ENCODE measurements around the gene NFATC4.
"Not testable (repeated sequence)": the region's sequence is repeated elsewhere in the genome, so short reads cannot be mapped to it uniquely, and the experiment has no call there.

The NFATC4 gene

DNA sequence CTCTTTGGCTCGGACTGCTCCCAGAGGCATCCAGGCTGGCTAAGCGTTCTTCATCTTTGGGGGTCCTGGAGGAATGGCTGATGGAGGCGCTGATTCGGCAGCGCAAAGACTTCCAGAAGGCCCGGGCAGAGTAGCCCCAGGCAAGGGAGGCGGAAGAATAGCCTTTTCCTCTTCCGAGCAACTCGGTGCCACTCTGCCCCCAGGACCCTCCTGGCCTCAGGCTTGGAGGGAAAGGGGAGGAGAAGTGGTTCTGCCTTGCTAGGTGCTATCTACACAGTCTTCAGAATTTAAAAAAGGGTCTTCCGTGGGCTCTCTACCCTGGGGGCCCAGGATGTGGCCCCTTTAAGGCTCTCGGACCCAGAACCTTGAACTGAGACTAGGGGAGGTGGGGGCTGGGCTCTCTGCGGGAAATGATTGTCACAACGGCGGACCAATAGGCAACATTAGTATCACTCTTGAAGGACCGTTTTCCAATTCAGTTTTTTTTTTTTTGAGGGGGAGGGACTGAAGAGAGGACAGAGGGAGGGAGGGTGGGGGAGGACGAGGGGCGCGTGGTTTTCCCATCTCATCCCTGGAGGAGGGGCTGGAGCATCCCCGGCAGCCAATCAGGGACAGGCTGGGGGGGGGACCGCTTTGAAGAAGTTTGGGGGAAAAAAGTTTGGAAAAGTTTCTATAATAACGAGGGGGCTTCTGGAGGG, at the start of gene NFATC4:
Gene NFATC4, plus strand, starts transcription at position 671 of the 698 bp plus-strand sequence. CDS start 157 bp downstream, outside the sequence.
- DNase-seq = no peak

DNA sequence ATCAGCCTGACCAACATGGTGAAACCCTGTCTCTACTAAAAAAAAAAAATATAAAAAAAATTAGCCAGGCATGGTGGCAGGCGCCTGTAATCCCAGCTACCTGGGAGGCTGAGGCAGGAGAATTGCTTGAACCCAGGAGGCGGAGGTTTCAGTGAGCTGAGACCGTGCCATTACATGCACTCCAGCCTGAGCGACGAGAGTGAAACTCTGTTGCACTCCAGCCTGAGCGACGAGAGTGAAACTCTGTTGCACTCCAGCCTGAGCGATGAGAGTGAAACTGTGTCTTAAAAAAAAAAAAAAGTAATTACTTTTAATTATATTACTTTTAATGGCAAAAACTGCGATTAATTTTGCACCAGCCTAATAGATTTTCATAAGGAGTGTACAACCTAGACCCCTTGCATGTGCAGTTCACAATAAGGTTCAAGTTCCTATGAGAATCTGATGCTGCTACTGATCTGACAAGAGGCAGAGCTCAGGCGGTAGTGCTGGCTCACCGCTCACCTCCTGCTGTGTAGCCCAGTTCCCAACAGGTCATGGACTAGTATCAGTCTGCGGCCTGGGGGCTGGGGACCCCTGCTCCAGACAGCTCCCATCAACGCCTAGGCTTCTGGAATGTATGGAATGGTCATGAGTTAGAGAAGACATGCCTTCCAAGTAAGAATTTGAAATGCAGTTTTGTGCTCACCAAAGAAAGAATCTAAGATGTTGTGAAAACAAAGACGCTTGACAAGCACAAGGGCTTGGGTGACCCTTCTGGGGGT, 46.6 kb upstream of the NFATC4 start:
- no peak for DNase-seq

DNA sequence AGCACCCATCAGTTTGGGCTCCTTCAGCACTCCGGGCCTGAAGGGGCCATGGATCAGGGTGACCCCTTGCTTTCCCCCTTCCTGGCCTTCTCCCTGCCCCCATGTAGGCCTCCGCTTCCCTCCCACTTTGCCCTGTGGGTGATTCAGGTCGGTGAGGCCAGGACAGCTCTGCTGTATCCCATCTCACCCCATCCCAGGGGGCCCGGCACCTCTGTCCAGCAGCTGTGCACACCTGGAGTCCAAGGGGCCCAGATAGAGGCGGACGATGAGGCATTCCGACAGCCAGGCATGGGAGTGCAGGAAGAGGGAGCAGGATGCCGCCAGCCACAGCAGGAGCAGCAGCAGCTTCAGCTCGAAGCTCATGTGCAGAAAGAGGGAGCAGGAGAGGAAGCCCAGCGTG, 45.3 kb upstream of the NFATC4 start:
- DNase-seq = no peak

DNA sequence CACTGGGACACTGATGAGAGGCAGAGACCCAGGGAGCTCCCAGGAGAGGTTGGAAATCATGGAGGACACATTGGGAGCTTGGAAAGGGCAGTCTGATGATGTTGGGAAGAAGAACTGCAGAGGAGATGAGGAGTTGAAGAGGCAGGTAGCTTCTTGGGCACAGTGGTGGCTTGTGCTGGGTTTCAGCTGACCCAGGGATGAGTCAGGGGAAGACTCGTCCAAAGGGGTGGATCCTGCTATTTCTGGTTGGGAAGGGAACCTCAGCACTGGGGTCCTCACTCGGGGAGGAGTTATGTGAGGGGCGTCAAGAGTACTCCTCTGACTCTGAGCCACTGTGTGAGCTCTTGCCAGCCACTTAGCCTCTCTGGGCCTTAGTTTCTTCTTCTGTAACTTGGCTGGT, 44.6 kb upstream of the NFATC4 start:
- no peak for DNase-seq

DNA sequence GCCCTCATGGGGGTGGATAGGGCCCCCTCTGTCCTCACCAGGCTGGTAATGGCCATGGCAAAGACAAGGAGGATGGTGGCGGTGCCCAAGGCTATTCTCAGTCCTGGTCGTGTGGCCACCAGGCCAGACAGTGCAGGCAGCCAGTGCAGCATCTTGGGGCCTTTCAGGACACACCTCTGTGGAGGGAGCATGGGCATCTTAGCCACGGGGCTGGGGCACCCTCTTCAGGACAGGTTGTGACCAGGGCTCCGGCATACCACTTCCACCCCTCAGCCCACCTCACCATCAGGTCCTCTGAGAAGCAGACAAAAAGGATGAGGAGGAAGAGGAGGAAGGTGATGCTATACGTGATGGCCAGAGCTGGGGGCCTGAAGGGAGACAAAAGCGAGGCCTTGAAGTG, 44.0 kb upstream of the NFATC4 start:
- no peak for DNase-seq

DNA sequence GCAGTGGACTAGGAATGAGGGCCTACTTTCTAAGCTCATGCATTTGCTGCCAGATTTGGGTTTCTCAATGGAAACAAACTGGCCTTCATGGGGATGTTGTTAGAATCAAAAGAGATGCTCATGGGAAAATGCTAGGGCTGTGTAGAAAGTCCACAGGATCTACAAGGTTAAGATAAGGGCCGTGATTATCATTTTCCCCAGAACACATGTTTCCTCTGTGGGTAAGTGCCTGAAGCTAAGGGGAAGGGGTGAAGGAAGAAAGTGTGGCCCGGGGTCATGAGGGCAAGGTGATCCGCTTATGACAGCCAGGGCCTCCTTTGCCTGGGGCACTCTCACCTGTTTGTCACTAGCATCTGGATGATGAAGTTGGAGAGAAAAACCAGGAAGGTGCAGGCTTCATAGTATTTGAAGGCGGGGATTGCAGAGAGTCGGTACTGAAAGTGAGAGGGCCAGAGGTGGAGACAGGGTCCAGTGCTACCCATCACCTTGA, 42.9 kb upstream of the NFATC4 start:
- DNase-seq = no peak

DNA sequence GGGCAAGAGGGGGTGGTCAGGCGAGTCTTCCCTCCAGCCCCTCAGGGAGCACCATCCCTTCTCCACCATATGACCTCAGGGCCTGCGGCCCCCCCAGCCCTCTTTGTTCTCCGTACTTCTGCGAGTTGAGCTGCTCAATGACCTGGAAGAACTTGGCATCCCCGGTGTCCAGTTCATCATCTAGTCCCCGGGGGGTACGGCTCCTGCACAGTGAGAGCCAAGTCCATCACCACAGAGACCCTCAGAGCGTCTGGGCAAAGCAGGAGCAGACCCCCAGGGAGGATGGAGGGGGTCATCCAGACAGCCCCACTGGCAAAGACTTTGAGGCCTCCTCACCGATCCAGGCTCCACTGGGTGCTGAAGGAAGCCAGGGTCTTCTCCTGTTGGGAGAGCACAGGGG, 42.0 kb upstream of the NFATC4 start:
- DNase-seq = no peak

DNA sequence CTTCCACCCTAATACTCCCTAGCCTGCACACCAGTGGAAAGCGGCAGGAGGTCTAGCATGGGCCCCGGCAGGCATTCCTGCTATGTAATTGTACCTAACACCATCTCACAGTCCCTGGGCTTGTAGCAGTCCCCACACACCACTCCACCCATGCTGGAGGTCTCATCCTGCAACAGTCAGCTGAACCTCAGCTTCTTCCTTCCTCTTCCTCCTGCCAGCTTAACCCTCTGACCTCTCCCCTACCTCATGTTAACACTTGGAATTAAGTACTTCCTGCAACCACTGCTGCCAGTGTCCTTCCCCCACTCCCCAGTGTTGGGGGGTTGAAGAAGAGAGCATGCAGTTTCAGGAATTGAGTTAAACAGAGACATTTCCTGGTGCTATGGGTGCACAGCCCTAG, 40.7 kb upstream of the NFATC4 start:
- no peak for DNase-seq

DNA sequence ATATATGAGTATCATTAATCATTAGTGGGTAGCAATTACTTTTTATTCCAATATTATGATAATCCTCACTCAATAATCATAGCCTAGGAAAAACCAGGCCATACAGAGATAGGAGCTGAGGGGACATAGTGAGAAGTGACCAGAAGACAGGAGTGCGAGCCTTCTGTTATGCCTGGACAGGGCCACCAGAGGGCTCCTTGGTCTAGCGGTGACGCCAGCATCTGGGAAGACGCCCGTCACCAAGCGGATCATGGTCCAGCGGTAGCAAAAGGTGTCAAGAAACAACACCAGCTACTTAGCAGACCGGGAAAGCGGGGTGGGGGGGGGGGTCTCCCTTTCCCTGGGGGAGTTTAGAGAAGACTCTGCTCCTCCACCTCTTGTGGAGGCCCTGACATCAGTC, 40.1 kb upstream of the NFATC4 start:
- DNase-seq = not testable (repeated sequence)

DNA sequence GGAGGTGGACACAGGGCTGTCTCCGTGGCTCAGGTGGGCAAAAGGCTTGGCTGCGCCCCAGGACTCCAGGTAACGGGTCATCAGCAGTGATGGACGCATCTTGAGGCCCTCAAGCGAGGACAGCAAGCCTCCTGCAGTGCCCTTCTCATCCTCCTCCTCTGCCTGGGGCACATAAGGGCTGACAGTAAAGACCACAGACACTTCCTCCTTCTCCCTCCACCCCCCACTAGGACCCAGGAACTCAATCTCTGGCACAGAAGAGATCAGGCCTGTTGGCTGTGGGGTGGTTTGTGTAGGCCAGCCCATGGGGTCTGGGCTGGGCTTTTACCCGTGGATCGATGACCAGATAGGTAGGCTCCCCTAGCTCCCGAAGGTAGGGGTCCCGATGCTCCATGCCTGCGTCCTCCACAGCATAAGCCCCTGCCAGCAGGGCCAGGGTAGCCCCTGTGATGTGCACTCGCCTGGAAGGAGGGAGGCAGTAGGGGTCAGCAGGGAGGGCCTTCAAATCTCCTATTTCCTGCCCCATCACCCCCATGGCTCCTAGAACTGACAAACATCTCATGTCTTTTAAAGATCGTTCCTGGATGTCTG, 38.8 kb upstream of the NFATC4 start:
- no peak for DNase-seq

DNA sequence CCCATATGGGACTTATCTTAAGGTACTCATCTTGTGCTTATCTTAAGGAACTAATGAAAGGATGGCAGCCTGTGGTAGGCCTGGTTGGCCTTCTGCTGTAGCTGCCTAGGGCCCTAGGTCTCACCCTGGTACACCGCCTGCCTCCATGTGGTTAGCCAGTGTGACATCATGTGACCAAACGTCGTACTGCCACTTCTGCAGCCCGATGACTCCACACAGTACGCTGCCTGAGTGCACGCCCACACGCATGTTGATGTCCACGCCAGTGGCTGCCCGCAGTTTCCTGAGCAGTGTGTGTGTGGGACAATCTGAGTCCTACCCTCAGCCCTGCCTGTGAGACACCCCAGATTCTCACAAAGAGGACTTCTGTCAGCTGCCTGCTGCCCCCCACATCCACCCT, 38.2 kb upstream of the NFATC4 start:
- peak; percentile 67 for DNase-seq

DNA sequence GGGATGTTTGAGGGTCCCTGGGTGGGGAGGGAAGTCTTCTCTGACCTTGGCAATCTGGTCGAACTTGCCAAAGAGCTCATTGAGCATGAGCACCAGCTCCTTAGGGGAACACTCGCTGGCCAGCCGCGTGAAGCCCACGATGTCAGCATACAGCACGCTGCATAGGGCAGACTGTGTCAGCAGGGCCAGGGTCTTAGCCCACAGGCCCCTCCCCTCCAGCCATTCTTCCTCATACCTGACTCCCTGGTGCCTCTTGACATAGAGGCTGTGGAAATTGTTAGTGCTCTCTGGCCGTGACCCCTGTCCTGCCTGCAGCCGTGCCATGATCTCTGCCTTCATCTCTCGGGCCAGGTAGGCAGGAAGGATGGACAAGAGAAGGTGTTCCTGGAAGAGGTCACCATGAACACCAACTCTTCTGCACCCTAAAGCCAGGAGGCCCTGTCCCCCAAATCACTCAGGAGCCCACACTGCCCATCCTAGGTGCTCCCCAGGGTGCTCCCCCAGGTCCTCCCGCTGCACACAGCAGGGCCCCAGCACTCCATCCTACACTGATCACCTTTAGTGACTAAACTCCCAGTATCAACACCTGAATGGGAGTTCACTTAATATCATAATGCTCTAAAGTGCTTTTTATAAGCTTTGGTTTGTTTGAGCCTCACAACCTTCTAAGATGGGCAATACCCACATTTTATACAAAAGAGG, 36.9 kb upstream of the NFATC4 start:
- DNase-seq = no peak

DNA sequence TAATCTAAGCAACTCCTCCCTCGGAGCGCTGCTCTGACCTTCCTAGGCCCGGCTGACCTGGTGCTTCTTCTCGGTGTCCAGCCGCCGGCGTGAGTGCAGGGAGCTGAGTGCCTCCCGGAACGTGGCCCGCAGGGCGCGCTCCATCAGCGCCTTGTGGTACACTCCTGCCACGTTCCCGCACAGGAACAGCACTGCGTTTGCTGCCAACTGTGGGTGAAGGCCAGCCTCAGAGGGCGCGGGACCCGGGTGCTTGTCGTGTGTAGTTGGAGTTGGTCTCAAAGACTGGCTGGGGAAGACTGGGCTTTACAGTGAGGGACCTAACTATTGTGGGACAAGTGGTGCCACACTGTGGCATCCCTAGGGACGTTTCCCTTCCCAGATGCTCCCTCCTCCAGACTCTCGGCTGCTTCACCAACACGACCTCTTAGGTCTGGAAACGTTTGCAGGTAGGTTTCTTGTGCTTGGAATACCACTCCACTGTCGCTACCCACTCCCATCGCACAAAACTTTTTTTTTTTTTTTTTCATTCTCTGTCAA, 36.2 kb upstream of the NFATC4 start:
- no peak for DNase-seq

DNA sequence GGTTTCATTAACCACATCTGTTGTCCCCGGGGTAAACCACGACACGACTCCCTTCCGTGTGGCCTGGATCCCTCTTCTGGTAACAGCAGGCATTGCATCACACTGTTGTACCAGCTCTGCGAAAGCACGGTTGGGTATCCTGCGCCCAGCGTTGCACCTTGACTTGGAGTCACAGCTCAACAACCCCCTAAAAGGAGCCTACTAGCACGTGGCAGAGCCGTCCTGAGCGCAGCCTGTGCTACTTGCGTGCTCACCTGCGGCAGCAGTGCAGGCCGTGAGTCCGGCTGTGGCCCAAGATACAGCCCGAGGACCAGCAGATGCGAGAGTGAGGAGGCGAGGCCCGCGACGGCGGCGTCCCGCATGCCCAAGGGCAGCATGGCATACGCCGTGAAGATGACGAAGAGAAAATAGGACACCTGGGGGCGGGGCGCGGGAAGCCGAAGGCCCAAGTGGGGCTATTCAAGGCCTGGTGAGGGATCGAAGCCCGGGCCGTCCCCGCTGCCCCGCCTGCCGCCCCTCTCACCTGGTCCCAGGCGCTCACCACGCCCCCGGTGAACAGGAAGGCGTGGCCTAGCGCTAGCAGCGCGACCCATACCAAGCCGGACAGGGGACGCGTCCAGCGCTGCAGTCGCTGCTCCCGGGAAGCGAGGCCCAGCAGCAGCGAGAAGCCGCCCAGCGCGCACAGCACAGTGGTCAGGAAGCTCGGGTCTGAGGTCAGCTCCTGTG, 35.6 kb upstream of the NFATC4 start:
- DNase-seq = peak; percentile 82

DNA sequence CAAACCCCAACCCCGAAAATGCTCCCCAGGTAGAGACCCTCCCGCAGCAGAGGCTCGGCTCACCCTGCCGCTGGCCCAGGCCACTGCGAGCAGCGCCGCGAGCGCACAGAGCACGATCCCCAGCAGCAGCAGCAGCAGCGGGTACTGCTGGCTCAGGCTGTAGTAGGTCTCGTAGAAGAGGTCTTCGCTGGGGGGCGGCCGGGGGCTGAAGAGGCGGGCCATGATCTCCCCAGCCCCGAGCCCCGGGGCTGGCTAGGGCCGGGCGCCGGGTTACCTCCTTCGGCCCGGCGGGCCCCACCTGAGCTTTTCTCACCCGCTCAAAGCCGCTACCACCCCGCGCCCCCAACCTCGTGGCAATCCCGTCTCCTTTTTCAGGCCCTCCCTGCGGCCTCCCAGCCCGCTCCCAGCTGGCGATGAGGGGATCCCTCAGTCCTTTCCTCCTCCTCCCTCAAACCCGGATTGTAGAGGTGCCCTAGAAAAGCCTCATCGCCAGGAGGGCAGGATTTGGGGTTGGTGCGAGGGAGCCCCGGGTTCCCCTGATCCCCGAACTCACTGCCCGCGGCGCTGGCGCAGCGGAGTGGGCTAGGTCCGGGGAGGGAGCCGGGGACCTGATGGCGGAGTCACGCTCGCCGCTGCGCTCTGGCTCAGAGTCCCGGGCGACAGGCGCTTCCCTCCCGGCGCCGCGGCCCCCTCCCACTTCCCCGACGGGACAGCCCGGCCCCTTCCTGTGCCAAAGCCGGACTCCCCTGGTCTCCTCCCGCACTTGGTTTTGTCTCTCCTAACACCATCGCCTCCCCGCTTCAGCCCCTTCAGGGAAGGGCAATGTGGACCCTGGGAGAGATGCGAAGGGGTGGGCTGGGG, 33.3 kb upstream of the NFATC4 start, which contains the start of gene ADCY4:
Gene ADCY4, minus strand, starts transcription at position 641 of the 861 bp plus-strand sequence. Its CDS starts 419 bp downstream, at position 222.
- peak; percentile 14 for DNase-seq

DNA sequence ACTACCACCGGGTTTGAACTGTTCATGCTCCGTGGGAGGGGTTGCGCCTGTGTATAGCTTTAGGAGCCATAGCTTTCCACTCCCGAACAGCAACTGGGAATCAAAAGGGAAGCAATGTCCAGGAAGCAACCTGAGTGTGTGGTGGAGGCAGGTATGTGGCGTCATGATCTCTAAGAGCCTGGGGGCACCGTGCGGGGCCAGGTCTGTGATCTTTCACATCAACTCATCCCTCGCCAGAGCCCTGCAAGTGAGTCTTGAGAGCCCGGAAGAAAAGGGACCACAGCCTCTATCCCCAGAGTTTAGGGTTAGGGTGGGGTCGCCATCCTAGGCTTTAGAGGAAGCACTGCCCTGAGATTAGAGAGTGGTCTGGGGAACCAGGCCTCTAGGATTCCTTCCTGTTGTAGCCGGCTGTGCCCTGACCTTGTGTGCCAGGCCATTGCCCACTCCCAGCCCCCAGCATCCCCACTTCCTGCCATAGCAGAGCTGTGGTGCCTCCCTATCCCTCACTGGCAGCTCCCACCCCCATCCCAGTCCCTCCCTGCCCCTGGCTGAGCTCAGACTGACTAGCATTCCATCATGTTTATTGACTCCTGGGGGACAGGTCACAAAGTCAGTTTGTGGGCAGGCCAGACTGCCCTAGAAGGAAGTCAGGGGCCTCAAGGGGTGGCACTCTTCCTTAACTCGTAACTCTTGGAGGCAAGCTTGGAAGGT, 32.4 kb upstream of the NFATC4 start:
- DNase-seq = no peak

DNA sequence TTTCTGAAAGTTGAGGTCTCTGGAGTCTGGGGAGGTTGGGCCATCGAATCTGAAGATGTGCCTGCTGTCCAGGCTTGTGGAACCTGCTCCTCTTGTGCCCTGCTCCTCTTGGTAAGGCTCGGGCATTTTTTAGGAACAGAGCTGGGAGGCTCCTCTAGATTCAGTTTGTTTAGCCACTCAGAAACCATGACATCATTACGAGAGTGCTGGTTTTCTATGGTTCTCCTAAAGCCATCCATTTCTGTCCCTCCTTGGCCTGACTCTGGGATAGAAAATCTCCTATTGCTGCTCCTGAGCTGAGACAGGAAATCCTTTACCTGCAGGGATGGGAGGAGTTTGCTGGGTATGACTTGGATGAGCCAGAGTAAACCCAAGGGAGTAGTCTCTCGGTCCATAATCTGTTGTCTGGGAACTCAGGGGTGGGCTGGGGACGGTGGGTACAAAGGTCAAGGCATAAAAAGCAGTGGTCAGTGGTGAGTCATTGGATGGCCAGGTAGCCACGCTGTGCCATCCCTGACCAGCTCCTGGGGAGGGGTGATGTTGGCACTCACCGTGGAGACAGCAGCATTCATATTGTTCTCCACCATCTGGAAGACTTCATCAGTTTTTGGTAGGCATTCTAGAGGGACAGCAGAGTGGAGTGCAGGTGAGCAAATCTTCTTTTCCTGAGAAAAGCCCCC, 30.7 kb upstream of the NFATC4 start:
- DNase-seq = no peak

DNA sequence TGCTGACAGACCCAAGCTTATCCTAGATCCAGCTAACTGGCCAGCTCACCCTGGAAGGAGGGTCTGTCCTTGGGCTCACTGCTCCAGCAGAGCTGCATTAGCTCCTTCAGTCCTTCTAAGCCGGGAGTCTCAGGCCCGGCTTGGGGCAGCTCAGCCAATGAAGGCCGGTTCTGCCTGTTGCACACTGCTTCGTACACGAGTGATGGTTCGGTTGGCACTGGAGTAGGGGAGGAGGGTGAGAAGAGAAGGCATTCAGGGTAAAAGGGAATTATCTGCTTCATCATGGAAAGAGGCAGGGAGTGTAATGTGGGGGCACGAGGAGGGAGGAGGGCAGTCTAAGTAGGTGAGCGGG, 30.2 kb upstream of the NFATC4 start:
- no peak for DNase-seq

DNA sequence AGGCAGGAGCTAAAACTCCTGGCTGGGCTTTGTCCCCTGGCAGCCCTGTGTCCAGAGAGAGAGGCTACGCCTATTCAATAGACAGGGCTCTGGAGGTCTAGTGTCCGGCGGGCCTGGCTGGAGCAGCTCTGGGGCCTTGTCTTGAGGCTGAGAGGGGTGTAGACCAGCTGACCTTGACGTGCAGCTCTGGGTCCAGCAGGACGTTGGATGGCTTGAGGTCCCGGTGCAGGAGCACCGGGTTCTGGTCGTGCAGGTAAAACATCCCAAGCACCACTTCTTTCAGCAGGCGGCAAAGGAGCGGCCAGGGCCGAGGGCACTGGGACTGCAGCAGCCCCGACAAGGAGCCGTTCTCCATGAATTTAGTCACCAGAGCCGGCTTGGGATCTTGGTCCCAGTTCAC, 29.1 kb upstream of the NFATC4 start:
- DNase-seq = no peak

Data from stimulated activated naive CD4-positive, alpha-beta T cell treated with Interleukin-2 at 50 U/mL for 16 hours (primary cell).